ENCODE measurements around the gene MVK.
A peak's percentile ranks its signal among the peaks of the same experiment; 100 is the strongest.

The MVK gene

GRCh38 chr12:109567967-109568366 lies 5.6 kb upstream of the MVK start:
- DNase-seq, result no peak

- DNase-seq, result no peak
Observed at GRCh38 chr12:109568486-109568885, 5.1 kb upstream of the MVK start.

GRCh38 chr12:109571773-109572505 lies 1.7 kb upstream of the MVK start:
- no peak for DNase-seq

- no peak for DNase-seq
Observed at GRCh38 chr12:109572506-109572845, 1.1 kb upstream of the MVK start.

GRCh38 chr12:109573914-109574244 lies 285 bp downstream of the MVK start:
- no peak for DNase-seq

GRCh38 chr12:109575683-109576082 lies 2.1 kb downstream of the MVK start:
- DNase-seq, result no peak

GRCh38 chr12:109577311-109577710 lies 3.7 kb downstream of the MVK start:
- no peak for DNase-seq

- DNase-seq, result no peak
Observed at GRCh38 chr12:109578330-109578927, 4.8 kb downstream of the MVK start.

GRCh38 chr12:109579639-109580038 lies 6.0 kb downstream of the MVK start:
- DNase-seq, result no peak

- no peak for DNase-seq
Observed at GRCh38 chr12:109580272-109580671, 6.7 kb downstream of the MVK start.

- DNase-seq, result no peak
Observed at GRCh38 chr12:109580684-109581333, 7.2 kb downstream of the MVK start.

GRCh38 chr12:109581334-109581691 lies 7.7 kb downstream of the MVK start:
- DNase-seq, result no peak

- no peak for DNase-seq
Observed at GRCh38 chr12:109581856-109582255, 8.3 kb downstream of the MVK start.

- DNase-seq, result no peak
Observed at GRCh38 chr12:109582636-109583035, 9.0 kb downstream of the MVK start.

- no peak for DNase-seq
Observed at GRCh38 chr12:109583733-109584132, 10.1 kb downstream of the MVK start.

- peak; percentile 46 for DNase-seq
Observed at GRCh38 chr12:109586385-109587296, 13.0 kb downstream of the MVK start.

GRCh38 chr12:109587921-109588320 lies 14.3 kb downstream of the MVK start:
- DNase-seq, result no peak

GRCh38 chr12:109588461-109589239 lies 15.1 kb downstream of the MVK start:
- no peak for DNase-seq

GRCh38 chr12:109589240-109589590 lies 15.6 kb downstream of the MVK start:
- DNase-seq, result no peak

- DNase-seq, result no peak
Observed at GRCh38 chr12:109589691-109590245, 16.2 kb downstream of the MVK start.

- no peak for DNase-seq
Observed at GRCh38 chr12:109590566-109590965, 17.0 kb downstream of the MVK start.

GRCh38 chr12:109591041-109591440 lies 17.4 kb downstream of the MVK start:
- no peak for DNase-seq

All from NCI-H748 treated with DMSO at 0.1 percent for 48 hours (cell line).